Middle frontal gyrus (tissue), 1 donor: Measurements from ENCODE around the gene CDK5R2.

Experiments
- DNase-seq: peaks from one replicate; pipeline ENCODE4 v3.0.0-alpha.2; 2015; ENCODE audit warnings: low spot score; ENCODE audit errors: extremely low spot score

Gene CDK5R2

DNA sequence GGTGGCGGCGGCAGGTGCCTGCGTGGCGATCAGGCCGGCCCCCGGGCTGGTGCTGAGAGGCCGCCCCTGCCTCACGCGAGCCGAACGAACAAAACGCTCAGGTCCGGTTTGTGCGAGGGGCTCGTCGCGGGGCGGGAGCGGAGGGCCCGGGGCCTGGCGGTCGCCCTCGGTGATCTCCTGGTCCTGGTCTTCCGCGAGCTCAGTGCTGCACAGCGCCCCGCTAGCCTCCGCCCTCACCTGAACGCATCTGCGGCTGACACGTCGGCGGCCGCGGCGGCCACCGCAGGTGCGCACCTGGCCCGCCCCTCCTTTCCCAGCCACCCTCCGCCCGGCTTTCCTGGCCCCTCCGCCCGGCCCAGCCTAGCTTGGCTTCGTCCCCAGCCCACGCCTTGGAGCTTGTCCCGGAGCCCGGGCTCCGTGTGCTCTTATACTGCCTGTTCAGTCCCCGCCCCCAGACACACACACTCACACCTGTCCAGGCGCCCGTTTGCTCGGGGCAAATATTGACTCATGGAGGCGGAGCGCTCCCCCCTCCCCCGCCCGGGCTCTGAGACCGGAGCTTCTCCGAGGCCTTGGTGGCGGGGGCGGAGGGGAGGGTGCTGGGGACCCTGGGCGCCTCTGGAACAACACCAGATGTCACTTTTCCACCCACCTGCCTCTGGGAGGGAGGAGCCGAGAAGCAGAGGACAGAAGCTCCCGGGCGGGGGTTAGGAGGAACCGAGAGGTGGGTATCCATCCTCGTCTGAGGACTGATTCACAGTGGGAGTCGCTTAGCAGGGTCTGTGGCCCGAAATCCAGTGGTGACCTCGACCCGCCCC lies 42.3 kb downstream of the CDK5R2 start:
- no peak for DNase-seq

DNA sequence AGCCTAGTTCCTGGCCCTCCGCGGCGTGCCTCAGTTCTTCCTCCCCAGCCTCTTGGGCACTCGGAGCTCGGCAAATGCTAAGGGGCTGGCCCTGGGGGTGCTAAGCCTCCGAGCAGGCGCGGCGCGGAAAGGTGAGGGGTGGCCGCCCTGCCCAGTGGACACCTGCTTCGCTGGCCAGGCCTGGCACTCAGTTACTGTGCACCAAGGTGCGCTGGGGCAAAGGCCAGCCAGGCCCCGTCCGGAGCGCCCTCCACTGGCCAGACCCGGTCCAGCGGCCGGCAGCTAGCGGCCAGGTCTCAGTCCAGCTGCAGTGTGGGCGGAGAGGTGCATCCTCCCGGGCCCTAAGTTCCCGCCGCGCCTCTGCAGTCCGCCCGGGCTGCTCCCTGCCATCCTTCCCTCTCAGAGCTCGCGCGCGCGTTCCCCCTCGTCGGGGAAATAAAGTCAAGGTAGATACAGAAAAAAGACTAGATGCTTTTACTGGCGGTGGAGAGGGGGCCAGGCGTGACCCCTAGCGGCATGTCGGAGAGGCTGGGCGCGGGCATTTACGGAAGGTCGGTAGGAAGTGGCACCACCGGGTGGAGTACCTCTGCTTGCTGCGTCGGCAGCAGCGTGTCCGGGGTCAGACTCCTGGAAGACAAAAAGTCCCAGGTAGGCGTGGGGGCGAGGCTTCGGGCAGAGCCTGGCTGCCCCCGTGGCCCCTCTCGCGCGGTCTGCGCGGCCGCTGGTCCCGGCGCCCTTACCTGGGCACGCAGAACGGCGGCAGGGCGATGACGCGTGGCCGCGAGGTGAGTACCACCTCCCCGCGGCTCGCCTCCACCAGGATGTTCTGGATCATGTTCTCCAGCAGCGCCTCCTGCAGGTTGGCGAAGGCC lies 43.2 kb downstream of the CDK5R2 start:
- DNase-seq: no peak

DNA sequence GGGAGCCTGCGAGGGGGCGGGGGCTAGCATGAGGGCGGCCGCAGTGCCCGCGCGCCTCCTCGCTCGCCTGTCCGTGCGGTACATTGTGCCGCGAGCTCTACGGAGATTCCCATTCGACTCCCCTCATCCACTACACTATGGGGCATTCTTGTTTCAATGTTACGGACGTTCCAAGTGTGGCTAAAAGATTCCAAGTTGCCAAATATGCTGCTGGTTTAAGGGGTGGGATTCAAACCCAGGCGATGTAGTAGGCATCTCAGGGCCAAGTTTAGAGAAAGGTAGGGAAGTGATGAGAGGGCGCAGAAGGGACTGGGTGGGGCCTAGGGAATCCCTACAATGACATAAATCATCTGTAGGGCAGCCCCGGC lies 43.8 kb downstream of the CDK5R2 start:
- DNase-seq: no peak

DNA sequence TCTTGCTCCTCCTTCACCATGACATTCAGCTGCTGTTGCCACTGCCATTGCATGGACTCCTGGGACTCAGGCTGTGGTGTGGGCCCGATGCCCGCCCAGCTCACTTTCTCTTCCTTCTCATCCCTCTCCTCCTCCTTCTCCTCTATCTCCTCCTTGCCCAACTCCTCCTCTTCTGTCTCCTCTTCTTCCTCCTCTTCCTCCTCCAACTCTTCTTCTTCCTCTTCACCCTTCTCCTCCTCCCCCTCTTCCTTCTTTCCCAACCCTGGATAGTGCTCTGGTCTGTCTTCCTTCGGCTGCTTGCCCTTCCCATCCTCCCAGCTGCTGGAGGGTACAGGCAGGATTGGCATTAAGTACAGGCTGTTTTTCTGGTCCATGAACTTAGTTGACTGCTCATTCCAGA lies 44.5 kb downstream of the CDK5R2 start:
- no peak for DNase-seq

DNA sequence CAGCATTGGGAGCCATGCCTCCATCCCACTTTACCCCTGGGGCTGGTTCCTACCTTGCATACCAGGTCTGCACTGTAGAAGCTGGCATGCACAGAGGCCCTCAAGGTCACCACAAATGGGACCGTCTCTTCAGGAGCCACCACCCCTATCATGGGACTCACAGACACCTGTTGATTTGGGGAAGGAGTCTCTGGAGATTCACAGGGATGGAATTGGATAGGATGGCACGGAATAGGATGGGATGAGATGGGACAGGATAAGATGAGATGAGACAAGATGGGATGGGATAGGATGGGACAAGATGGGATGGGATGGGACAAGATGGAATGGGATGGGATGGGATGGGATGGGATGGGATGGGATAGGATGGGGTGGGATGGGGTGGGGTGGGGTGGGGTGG lies 49.8 kb downstream of the CDK5R2 start:
- no peak for DNase-seq

DNA sequence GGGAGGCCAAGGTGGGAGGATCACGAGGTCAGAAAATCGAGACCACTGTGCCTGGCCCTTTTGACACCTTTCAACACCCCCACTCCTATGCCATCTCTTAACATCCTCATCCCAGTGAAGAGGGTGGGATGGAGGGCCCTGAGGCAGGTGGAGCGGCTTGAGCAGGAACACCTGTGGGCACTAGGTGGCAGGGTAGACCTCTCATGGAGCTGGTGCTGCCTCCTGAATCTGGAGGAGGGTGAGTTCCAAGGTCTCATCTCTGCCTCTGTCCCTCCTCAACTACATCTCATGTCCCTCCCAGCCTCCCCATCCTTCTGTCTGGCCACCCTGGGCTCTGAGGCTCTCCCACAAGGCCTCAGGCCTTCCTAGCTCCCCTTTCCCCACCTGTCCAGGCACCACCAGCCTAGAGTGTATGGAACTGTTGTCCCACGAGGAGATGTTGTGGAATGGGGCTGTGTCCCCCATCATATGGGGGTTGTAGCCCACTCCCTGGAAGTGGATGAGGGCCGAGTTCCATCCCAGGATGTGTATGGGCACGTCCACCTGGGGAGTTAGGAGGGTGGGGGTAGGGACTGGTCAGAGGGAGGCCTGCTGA lies 50.8 kb downstream of the CDK5R2 start:
- no peak for DNase-seq

DNA sequence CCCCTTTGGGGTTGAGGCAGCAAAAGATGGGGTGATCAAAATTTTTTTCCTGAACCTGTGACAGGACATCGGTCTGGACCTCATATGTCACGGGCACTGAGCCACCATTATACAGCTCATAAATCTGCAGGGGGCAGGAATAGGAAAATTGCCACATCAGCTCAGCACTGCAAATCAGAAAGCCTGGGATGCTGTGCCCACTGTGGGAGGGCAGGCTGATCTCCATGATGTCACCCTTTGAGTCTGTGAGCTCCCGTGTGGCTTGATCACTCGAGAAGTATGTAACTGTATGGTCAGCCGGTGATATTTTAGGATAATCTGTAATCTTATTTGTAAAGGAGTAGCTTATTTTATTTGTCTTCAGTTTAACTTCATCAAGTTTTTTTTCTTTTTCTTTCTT lies 51.4 kb downstream of the CDK5R2 start:
- DNase-seq: no peak
